Posterior cingulate gyrus (tissue), 11 donors: ENCODE data around the gene INTS1.

Source experiments
- DNase-seq, 10 donors: peaks; one replicate each; pipeline versions ENCODE4 v3.0.0 to v3.0.0-alpha.2; 2020 to 2021; ENCODE audit warnings: mixed read lengths in 3 of 10
- intact Hi-C: fragments of 100-400 bp; cut with DNase I; formaldehyde crosslinking; loops from one replicate; pipeline ENCODE4 v1.15.1; 2023

INTS1 gene

DNA sequence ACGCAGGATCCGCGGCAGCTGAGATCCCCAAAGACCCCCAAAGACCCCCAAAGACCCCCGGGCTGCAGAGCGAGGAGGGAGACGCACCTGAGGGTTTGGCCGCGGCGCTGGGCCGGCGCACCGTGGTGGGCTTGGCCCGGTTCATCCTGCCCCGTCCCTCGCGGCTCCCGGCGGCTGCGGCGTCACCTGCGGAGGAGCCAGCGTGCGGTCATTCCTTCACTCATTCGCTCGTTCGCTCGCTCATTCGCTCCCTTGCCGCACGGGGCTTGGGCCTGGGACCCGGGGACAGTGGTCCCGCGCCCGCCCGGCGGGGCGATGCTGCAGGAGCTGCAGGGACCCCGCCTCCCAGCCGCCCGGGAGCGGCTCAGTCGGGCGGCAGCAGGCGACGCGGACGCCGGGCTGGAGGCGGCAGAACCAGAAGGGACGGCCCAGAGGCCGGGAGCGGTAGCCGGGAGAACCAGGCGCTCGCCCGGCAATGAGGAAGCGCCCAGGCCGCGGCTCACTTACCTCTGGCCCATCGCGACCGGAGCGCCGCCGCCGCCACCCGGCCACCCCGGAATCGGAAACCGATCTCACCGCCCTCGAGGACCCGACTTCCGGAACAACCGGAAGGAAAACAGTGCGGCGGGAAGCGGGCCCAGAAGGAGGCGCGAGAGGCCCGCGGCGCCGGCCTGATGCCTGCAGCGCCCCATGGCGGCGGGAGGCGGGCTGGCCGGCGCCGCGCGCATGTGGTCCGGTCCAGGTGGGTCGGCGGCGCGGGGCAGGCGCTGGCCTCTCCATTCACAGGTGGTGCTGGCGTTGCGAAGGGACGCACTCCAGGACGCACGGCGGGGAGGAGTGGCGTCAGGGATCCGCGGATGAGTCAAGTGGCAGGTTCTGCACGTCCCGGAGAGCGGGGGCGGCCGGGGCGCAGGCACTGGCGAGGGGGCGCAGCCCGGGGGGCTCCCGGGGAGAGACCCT, at the start of gene INTS1:
TSS of gene INTS1 (minus strand) at position 574 of the 960 bp plus-strand sequence. CDS start at position 145, 429 bp downstream.
- DNase-seq: peak; percentile 88 to 99 (median 92)
- intact Hi-C loops: loop anchor here (2.0 kb wide), 1 partner anchor 65 kb away; no protein-coding TSS in a partner anchor

- DNase-seq: peak in 1 of 10 donors; percentile 54
- intact Hi-C loops: no loop called here
Observed at GRCh38 chr7:1553512-1554210, 49.5 kb upstream of the INTS1 start.

DNA sequence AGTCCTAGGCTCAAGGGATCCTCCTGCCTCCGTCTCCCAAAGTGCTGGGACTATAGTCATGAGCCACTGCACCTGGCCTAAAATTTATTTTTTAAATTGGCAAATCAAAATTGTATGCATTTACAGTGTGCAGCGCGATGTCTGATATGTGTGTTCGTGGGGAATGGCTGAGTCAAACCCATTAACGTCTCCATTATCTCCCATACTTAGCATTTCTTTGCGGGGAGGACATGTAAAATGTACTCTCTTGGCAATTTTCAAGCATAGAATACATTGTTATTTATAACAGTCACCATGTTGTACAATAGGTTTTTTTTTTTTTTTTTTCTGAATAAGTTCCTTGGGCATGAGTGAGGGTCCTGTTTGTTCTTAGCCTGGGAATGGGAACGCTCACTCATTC, 48.0 kb upstream of the INTS1 start:
- no peak for DNase-seq
- intact Hi-C loops: no loop called here

DNA sequence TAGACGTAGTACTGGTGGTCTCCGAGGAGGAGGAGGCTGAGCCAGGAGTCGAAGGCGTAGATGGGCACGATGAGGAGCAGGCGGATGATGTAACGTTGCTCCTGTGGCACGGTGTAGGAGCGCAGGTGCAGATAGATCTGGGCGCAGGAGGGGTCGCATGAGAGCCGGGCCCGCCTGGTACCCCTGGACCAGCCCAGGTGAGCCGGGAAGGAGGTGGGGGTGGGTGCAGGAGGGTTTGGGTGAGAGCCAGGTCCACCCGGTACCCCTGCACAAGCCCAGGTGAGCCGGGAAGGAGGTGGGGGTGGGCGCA, 46.6 kb upstream of the INTS1 start:
- DNase-seq: no peak
- intact Hi-C loops: no loop called here

DNA sequence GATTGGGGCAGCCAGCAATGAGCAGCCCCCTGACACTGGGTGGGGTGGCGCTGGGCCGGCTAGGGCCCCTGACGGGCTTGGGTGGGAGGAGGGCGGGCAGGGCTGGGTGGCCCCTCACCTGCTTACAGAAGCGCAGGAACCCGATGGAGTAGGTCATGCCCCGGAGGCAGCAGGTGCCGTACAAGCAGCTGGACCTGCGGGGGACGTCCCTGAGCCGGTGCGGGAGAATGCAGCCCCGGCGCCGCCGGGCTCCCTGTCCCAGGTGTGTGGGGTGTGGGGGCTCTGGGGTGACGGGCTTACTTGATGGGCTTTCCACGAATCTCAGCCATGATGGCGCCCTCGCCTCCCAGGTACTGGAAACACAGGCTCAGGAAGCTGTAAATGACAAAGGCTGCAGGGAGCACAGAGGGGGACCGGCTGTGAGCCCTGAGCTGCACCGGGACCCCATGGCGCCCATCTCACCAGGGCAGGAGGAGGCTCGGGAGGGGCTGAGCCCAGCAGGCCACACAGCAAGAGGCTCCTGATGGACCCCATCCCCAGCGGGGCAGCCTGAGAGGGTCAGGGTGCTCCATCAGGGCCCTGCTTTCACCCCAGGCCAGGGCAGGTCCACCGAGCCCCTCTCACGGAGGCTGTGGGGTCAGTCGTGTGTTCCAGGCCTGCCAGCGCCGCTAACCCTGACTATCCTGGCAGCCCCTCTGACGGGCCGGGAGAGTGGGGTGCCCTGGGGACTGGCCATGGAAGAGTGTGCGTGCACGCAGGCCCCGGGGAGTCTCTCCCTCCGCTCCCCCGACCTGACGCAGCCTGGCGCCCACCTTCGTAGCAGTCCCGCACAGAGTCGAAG, 46.0 kb upstream of the INTS1 start:
- DNase-seq: no peak
- intact Hi-C loops: no loop called here

DNA sequence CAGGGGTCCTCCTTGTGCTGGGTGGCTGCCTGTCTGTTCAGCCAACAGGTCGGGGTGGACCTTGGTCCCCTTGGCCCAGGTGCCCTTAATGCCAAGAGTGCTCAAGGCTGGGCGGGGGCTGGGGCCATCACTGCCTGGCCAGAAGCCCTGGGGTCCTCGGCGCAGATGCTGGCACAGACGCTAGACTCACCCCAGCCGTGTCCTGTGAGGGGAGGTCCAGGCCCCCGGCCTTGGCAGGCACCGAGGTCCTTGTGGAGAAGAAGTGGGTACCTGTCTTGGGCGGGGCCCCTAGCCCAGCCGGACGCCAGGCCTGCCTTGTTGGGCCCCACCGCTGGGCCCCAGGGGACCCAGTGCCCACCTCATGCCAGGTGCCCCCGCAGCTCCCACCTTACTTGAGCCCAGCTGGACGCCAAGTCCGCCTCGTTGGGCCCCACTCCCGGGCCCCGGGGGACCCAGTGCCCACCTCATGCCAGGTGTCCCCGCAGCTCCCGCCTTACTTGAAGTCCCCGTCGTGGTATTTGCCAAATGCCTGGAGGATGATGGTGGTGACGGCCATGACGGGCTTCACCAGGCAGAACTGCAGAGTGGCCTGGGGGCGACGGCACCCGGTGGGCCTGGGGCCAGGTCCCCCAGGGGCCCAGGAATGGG, 45.3 kb upstream of the INTS1 start:
- intact Hi-C loops: no loop called here
- no peak for DNase-seq

DNA sequence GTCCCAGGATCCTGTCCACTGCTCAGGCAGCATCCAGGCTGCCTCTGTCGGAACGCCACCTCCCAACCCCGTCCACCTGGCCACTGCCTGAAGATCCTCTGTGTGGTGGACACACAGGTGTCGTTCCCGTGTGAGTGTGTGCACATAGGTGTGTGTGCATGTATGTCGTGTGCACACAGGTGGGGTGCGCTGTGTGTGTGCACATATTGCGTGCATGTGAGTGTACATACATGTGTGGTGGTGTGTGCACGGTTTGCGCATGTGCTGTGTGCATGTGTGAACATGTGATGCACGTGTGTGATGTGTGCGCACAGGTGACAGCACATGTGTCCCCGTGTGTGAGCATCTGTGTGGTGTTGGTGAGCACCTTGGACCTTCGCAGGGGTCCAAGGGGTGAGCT, 44.8 kb upstream of the INTS1 start:
- intact Hi-C loops: no loop called here
- no peak for DNase-seq

GRCh38 chr7:1548438-1548831, 44.2 kb upstream of the INTS1 start:
- intact Hi-C loops: no loop called here
- DNase-seq: no peak

- intact Hi-C loops: no loop called here
- no peak for DNase-seq
Observed at GRCh38 chr7:1547777-1548437, 43.7 kb upstream of the INTS1 start.

DNA sequence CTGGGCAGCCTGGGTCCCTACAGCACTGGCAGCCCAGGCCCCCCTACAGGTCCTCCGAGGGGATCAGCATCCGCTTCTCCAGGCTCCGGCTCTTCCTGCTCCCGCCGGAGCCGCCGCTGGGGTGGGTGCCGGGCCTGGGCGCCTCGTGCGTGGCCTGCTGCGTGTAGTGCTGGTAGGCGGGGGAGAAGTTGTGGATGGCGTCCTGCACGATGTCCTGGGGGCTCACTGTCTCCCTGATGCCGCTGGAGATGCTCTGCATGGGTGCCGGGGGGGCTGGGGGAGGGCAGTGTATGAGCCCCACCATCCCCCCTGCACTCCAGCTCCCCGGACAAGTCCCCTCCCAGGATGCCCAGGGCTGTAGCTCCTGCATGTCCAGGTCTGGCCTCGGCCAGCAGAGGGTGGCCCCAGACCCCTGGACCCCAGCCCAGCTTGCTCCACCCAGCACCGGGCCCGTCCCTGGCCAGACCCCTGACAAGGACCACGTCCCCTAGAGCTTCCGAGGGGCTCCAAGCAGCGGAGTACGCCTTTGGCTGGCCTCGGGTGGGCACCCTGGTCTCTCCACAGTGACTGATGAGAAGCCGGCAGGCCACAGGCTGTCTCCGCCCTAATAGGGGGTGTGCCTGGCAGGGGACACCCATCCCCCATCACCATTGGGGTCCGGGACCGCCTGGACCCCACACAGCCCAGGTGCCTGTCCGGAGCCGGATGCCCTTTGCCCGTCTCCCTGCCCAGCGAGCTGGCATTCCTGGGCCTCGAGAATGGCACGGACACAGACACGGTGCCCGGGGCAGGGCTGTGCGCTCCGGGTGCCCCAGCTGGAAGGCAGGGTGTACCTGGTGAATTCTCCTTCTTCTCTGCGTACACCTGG, 43.0 kb upstream of the INTS1 start:
- intact Hi-C loops: no loop called here
- DNase-seq: no peak

- DNase-seq: no peak
- intact Hi-C loops: no loop called here
Observed at GRCh38 chr7:1546274-1546908, 42.2 kb upstream of the INTS1 start.

GRCh38 chr7:1545417-1546246, 41.4 kb upstream of the INTS1 start:
- intact Hi-C loops: no loop called here
- DNase-seq: no peak

DNA sequence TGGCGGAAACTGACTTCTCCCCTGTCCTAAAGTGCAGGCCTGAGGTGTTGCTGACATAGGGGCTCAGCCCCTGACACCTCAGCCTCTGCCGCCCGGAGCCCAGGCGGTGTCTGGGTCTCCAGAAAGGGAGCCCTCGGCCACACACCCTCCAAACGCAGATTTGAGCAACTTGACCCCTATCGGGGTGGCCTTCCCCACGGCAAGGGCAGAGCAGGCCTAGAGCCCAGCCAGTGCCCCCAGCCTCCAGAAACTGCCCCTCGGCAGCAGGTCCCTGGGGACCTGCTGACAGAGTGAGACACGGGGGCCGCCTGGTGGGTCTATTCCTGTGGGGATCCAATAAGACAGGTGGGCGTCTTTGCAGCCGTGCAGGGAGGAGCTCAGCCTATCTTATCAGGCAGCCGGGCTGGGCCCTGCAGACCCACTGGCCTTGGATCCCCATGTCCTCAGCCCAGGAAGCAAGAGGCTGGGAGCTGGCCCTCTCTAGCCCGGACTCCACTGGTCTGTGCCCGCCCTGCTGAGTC, 40.8 kb upstream of the INTS1 start:
- intact Hi-C loops: no loop called here
- no peak for DNase-seq

- no peak for DNase-seq
- intact Hi-C loops: no loop called here
Observed at GRCh38 chr7:1544178-1544895, 40.1 kb upstream of the INTS1 start.

DNA sequence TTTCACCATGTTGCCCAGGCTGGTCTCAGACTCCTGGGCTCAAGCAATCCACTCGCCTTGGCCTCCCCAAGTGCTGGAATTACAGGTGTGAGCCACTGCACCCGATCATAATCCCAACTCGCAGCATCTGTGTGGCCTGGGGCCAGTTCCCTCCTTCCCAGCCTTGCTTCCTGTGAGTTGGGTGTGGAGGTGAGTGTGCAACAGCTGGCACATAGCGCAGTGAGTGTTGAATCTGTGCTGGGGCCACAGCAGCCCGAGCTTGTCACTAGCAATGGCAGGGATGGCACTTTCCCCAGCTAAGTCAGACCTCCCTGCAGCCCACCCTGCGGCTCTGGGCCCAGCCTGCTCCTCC, 39.6 kb upstream of the INTS1 start:
- DNase-seq: no peak
- intact Hi-C loops: no loop called here

GRCh38 chr7:1542841-1543747, 38.9 kb upstream of the INTS1 start:
- intact Hi-C loops: no loop called here
- no peak for DNase-seq
